K562 (cell line): ENCODE measurements around the gene HOXB6. TPM values are rescaled to one million over a fixed set of nuclear protein-coding genes. Genes with fewer than 3 reads are reported as not detected.

Experiments used
- ATAC-seq: fragments of 200-7000 bp; cut with Tn5 transposase; 3 replicates; pipeline ENCODE4 v1.9.1; 2020; ENCODE audit warnings: moderate library complexity
- BruUV-seq: library from RNA; stranded (reverse); fragments of 400-500 nt; replicated peaks from 2 replicates; lab custom pipeline; 2021; lab: Mats Ljungman, UMichigan
- CTCF ChIA-PET: fragments of 300-600 bp; formaldehyde crosslinking; extraction: SDS; loops from one replicate; lab custom pipeline; 2021; ENCODE audit warnings: low intra/inter-chr PET ratio; lab: Yijun Ruan, JAX
- POLR2A ChIA-PET: fragments of 300-600, 350-650 bp; sonication (Branson Sonifier 250); formaldehyde crosslinking; extraction: SDS; loops from one replicate; lab custom pipeline; 2021; ENCODE audit warnings: antibody characterized with exemption, inconsistent platforms; lab: Yijun Ruan, JAX
- DNase-seq, 4 experiments: peaks; one replicate each; pipeline versions ENCODE4 v3.0.0 to v3.0.0-alpha.2; 2011 to 2018; ENCODE audit warnings: low spot score in 3 of 4, mixed read lengths in 3 of 4; ENCODE audit errors: extremely low read depth in 1 of 4
- FAIRE-seq: peaks from 2 replicates; lab custom pipeline; 2011; peaks lifted over from hg19 to GRCh38; lab: Jason Lieb, UNC
- H2AFZ ChIP-seq: 2 replicates; pipeline ENCODE4 v1.6.0; 2011; ENCODE audit warnings: low read depth, low read length, control low read depth, inconsistent platforms
- H3K27ac ChIP-seq: fragments of 200-600 bp; 3 replicates; pipeline ENCODE4 v1.8.0; 2011; ENCODE audit warnings: low read depth, mild to moderate bottlenecking, control low read depth, inconsistent platforms, low read length, moderate library complexity, mixed read lengths; ENCODE audit errors: extremely low read depth
- H3K27me3 ChIP-seq, 2 experiments: fragments of 300-600 bp in 1 of 2; 2 replicates in 1 of 2; 3 replicates in 1 of 2; pipeline versions ENCODE4 v1.6.0 to v1.8.0; 2011; ENCODE audit warnings: inconsistent platforms in 2 of 2, low read length in 2 of 2, mild to moderate bottlenecking in 1 of 2, mixed read lengths in 1 of 2, moderate library complexity in 1 of 2; ENCODE audit not compliant: control insufficient read depth in 2 of 2, insufficient read depth in 2 of 2
- H3K36me3 ChIP-seq: fragments of 300-600 bp; 3 replicates; pipeline ENCODE4 v1.8.0; 2011; ENCODE audit warnings: mild to moderate bottlenecking, low read length, inconsistent platforms; ENCODE audit not compliant: control insufficient read depth, insufficient read depth
- H3K4me1 ChIP-seq, 2 experiments: fragments of 200-600 bp in 1 of 2; replicated peaks in 1 of 2; 2 replicates in 1 of 2; 3 replicates in 1 of 2; pipeline versions ENCODE4 v1.5.1 to v1.8.0; 2011; ENCODE audit warnings: inconsistent platforms in 2 of 2, low read length in 2 of 2, mild to moderate bottlenecking in 1 of 2, mixed read lengths in 1 of 2, moderate library complexity in 1 of 2; ENCODE audit not compliant: control insufficient read depth in 2 of 2, insufficient read depth in 2 of 2
- H3K4me2 ChIP-seq: 2 replicates; pipeline ENCODE4 v1.6.1; 2011; ENCODE audit warnings: low read length, control low read depth, inconsistent platforms, mixed read lengths; ENCODE audit not compliant: insufficient read depth
- H3K4me3 ChIP-seq: fragments of 200-600 bp; sonication (generic), shearing (Covaris generic); 2 replicates; pipeline ENCODE4 v1.5.1; 2016; ENCODE audit warnings: control low read depth, inconsistent platforms
- H3K79me2 ChIP-seq: fragments of 200-600 bp; 3 replicates; pipeline ENCODE4 v1.8.0; 2011; ENCODE audit warnings: low read length, inconsistent platforms; ENCODE audit not compliant: control insufficient read depth, insufficient read depth
- H3K9ac ChIP-seq, 2 experiments: 2 replicates each; pipeline versions ENCODE4 v1.6.0 to v1.6.1; 2011; ENCODE audit warnings: low read depth in 2 of 2, low read length in 2 of 2, control low read depth in 1 of 2, inconsistent platforms in 1 of 2, mild to moderate bottlenecking in 1 of 2, mixed read lengths in 1 of 2; ENCODE audit not compliant: insufficient read depth in 1 of 2
- H3K9me1 ChIP-seq: one replicate; pipeline ENCODE4 v1.6.0; 2011; ENCODE audit warnings: inconsistent platforms, mild to moderate bottlenecking, low read length, moderate library complexity; ENCODE audit not compliant: control insufficient read depth, insufficient read depth
- H3K9me3 ChIP-seq: replicated peaks from 2 replicates; pipeline ENCODE4 v1.5.1; 2011; ENCODE audit warnings: low read depth, low read length, inconsistent platforms; ENCODE audit not compliant: control insufficient read depth, insufficient read depth
- H4K20me1 ChIP-seq: replicated peaks from 2 replicates; pipeline ENCODE4 v1.6.1; 2011; ENCODE audit warnings: low read length, inconsistent platforms, mixed read lengths; ENCODE audit not compliant: control insufficient read depth, insufficient read depth
- HMGN3 ChIP-seq: IDR thresholded peaks from 2 replicates; pipeline ENCODE4 v1.6.1; 2011; ENCODE audit warnings: borderline replicate concordance, low read depth, mild to moderate bottlenecking, mixed read lengths, low read length; ENCODE audit not compliant: insufficient read length; ENCODE audit errors: extremely low read depth
- RBFOX2 ChIP-seq: fragments of 200-400 bp; formaldehyde crosslinking; IDR thresholded peaks from 2 replicates; pipeline ENCODE4 v1.6.1; 2017; ENCODE audit warnings: low read depth, mild to moderate bottlenecking, low read length, moderate library complexity
- RBM39 ChIP-seq: fragments of 200-400 bp; formaldehyde crosslinking; optimal IDR thresholded peaks from 2 replicates; pipeline ENCODE3; 2018; ENCODE audit warnings: low read depth, low read length
- REST ChIP-seq, 2 experiments: fragments of 450-650 bp; formaldehyde crosslinking in 1 of 2; IDR thresholded peaks; 2 replicates each; pipeline versions ENCODE4 v1.4.0 to v1.6.1; 2014 to 2020; ENCODE audit warnings: mild to moderate bottlenecking in 2 of 2, borderline replicate concordance in 1 of 2, low read depth in 1 of 2
- SMAD4 ChIP-seq: fragments of 250-450 bp; sonication (Bioruptor Pico); conservative IDR thresholded peaks from 2 replicates; pipeline ENCODE4 v1.8.0; 2021; ENCODE audit warnings: inconsistent platforms, mild to moderate bottlenecking, moderate library complexity
- ZNF592 ChIP-seq: fragments of 450-650 bp; IDR thresholded peaks from 2 replicates; pipeline ENCODE4 v1.6.1; 2017; ENCODE audit warnings: antibody characterized with exemption, mild to moderate bottlenecking
- WGBS: fragments of 100-300 bp; shearing (Covaris generic); methylation state at CpG from one replicate; pipeline ENCODE4 v1.1.6; 2016; ENCODE audit warnings: low coverage, mixed read lengths; ENCODE audit not compliant: insufficient coverage; ENCODE audit errors: missing lambda C conversion rate; 5-methylcytosine and 5-hydroxymethylcytosine counted together
- in situ Hi-C: fragments of 300-500 bp; cut with MboI; formaldehyde crosslinking; loops from 4 replicates; pipeline ENCODE4 v1.15.0; 2018; ENCODE audit warnings: inconsistent platforms, mixed read lengths
- intact Hi-C: fragments of 100-400 bp; cut with micrococcal nuclease; formaldehyde crosslinking; loops from 2 replicates; pipeline ENCODE4 v1.14.2; 2022
- polyA plus RNA-seq, 8 experiments: library from polyadenylated mRNA; depleted of rRNA in 4 of 8; stranded (reverse) in 5 of 8; unstranded in 3 of 8; fragments of >200 nt; fragmentation: Nextera tagmentation in 2 of 8; fragmentation: Illumina TruSeq in 1 of 8; extraction: Ambion mirVana in 2 of 8; extraction: Trizol in 1 of 8; gene quantifications; 2 replicates each; pipeline versions ENCODE4 v1.2.1 to v1.2.3, GENCODE V29; 2011 to 2014; ENCODE audit warnings: inconsistent platforms in 1 of 8, missing spikeins in 1 of 8
- total RNA-seq, 7 experiments: library from RNA; depleted of rRNA in 6 of 7; stranded (reverse); fragments of >200 nt in 6 of 7; fragmentation: Illumina TruSeq in 2 of 7; extraction: Trizol in 2 of 7; gene quantifications; 2 replicates each; pipeline versions ENCODE4 v1.2.1 to v1.2.3, GENCODE V29; 2011 to 2021; ENCODE audit warnings: low replicate concordance in 1 of 7

The HOXB6 gene
- total and polyA plus RNA-seq, 9 of the 15 experiments (the other 6 are each of a cell fraction or from before 2014, with no cell fraction given), result 1.2 to 14.8 (median 4.9) TPM

- Histone ChIP-seq H3K27me3 (no peaks in the 10 kb centered on the region), H3K4me2 (peak overlapping the region; percentile 79), H3K9ac (peak overlapping the region; percentile 41 to 86), H3K27ac (peak overlapping the region; percentile 93), H3K79me2 (peaks cover 55% of the 10 kb centered on the region), H3K4me3 (peak overlapping the region; percentile 3; the same call in 1 of the 2 replicates), H3K9me1 (no peaks in the 10 kb centered on the region), H4K20me1 (no peaks in the 10 kb centered on the region), H3K9me3 (no peaks in the 10 kb centered on the region), H3K36me3 (peaks cover 74% of the 10 kb centered on the region; the same call in 2 of the 3 replicates), H3K4me1 (peaks cover 46 to 58% of the 10 kb centered on the region in 2 experiments), H2AFZ (no peak overlapping the region)
- ATAC-seq (no peak), DNase-seq (no peak), FAIRE-seq (no peak)
- CTCF ChIA-PET, result no interaction called here
- in situ Hi-C loops (no loop called here), intact Hi-C loops (no loop called here)
- POLR2A ChIA-PET, result interaction anchor here (0.7 to 3.4 kb wide), 6 partner anchors 8 to 63 kb away, joined by 3 to 21 read pairs (median 6); no protein-coding TSS in a partner anchor
- 80% methylated on average over 33 of the region's 44 CpGs for WGBS
- BruUV-seq, result no TSS peak
- TF ChIP-seq RBM39 (no peak), SMAD4 (CRISPR knock-in tag) (0 out of 2 replicates have a peak, but pooled peaks have one; percentile 33), ZNF592 (peak; percentile 51; the same call in 1 of the 2 replicates), HMGN3 (peak; percentile 45), RBFOX2 (peak; percentile 54), REST (IDR thresholded peaks at IDR 0.05; ENCODE audit: borderline replicate concordance) (no peak), REST (CRISPR knock-in tag; IDR thresholded peaks at IDR 0.05; ENCODE audit: low read depth) (no peak)
These were observed 50.2 kb downstream of the HOXB6 start for GRCh38 chr17:48554412-48555257.
